Endothelial cell (in vitro differentiated cells): ENCODE data around the gene ADAMTSL1. TPM values are rescaled to one million over a fixed set of nuclear protein-coding genes. Genes with fewer than 3 reads are reported as not detected.

Experiments used
- DNase-seq: peaks from one replicate; pipeline ENCODE4 v3.0.0; 2021; ENCODE audit warnings: low spot score
- H3K27ac Mint-ChIP-seq: one replicate; pipeline ENCODE4 v1.8.0; 2021; ENCODE audit warnings: mixed read lengths, inconsistent platforms; ENCODE audit not compliant: unreplicated experiment
- H3K27me3 Mint-ChIP-seq: one replicate; pipeline ENCODE4 v1.8.0; 2021; ENCODE audit warnings: mild to moderate bottlenecking, moderate library complexity, mixed read lengths, inconsistent platforms; ENCODE audit not compliant: unreplicated experiment
- H3K36me3 Mint-ChIP-seq: one replicate; pipeline ENCODE4 v1.8.0; 2021; ENCODE audit warnings: mild to moderate bottlenecking, low read depth, mixed read lengths, inconsistent platforms; ENCODE audit not compliant: unreplicated experiment
- H3K4me1 Mint-ChIP-seq: one replicate; pipeline ENCODE4 v1.8.0; 2021; ENCODE audit warnings: mild to moderate bottlenecking, mixed read lengths, inconsistent platforms; ENCODE audit not compliant: unreplicated experiment
- H3K4me3 Mint-ChIP-seq: one replicate; pipeline ENCODE4 v1.8.0; 2021; ENCODE audit warnings: mild to moderate bottlenecking, mixed read lengths, inconsistent platforms; ENCODE audit not compliant: unreplicated experiment
- H3K9me3 Mint-ChIP-seq: one replicate; pipeline ENCODE4 v1.8.0; 2021; ENCODE audit warnings: mixed read lengths, inconsistent platforms; ENCODE audit not compliant: unreplicated experiment
- total RNA-seq: library from RNA; stranded (reverse); fragmentation: NEBNext Ultra II Directional; extraction: Animal tissue kit (Norgen Biotek cat#: 25700); gene quantifications from one replicate; pipeline ENCODE4 v1.2.1, GENCODE V29; 2021; ENCODE audit not compliant: unreplicated experiment
- TF ChIP-seq, protein P1 (sequence below): fragments of 200-600 bp; sonication (generic); IDR thresholded peaks from one replicate; pipeline ENCODE4 v1.5.0; 2021; ENCODE audit warnings: antibody characterized with exemption; ENCODE audit not compliant: unreplicated experiment

Gene ADAMTSL1
- total RNA-seq, 1 donor from 2014 or later, result 18.2 TPM

DNA sequence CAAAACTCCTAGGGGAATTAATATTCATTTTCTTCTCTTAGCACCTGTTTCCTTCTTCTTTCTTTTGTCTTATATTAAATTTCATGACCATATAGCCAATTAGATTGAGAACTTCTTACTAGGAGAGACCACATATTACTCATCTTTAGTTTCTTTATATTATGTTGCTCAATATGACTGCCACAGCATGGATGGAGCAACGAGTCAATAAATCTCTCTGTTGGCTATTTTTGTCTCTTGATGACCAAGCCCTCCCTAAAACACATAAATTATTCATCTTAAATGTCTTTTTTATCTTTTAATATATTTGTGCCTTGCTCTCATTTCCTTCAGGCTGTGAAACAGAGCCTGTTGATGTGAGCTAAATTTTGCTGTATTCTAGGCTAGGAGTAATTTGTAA lies 123.0 kb downstream of the ADAMTSL1 start:
- H3K4me3 Mint-ChIP-seq, result no peak overlapping the region
- no peak for DNase-seq
- TF ChIP-seq, protein P1, sequence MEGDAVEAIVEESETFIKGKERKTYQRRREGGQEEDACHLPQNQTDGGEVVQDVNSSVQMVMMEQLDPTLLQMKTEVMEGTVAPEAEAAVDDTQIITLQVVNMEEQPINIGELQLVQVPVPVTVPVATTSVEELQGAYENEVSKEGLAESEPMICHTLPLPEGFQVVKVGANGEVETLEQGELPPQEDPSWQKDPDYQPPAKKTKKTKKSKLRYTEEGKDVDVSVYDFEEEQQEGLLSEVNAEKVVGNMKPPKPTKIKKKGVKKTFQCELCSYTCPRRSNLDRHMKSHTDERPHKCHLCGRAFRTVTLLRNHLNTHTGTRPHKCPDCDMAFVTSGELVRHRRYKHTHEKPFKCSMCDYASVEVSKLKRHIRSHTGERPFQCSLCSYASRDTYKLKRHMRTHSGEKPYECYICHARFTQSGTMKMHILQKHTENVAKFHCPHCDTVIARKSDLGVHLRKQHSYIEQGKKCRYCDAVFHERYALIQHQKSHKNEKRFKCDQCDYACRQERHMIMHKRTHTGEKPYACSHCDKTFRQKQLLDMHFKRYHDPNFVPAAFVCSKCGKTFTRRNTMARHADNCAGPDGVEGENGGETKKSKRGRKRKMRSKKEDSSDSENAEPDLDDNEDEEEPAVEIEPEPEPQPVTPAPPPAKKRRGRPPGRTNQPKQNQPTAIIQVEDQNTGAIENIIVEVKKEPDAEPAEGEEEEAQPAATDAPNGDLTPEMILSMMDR, result no peak
- peaks cover 6% of the 10 kb centered on the region for H3K4me1 Mint-ChIP-seq
- H3K9me3 Mint-ChIP-seq, result no peaks in the 10 kb centered on the region
- H3K36me3 Mint-ChIP-seq, result no peaks in the 10 kb centered on the region
- no peaks in the 10 kb centered on the region for H3K27me3 Mint-ChIP-seq
- no peak overlapping the region for H3K27ac Mint-ChIP-seq

- Mint-ChIP-seq H3K36me3 (peaks cover 3% of the 10 kb centered on the region), H3K27ac (no peak overlapping the region), H3K9me3 (no peaks in the 10 kb centered on the region), H3K4me3 (no peak overlapping the region), H3K4me1 (peaks cover 6% of the 10 kb centered on the region), H3K27me3 (no peaks in the 10 kb centered on the region)
- no peak for DNase-seq
- TF ChIP-seq, protein P1, result no peak
Measured at GRCh38 chr9:18598969-18599368, 125.0 kb downstream of the ADAMTSL1 start.

DNA sequence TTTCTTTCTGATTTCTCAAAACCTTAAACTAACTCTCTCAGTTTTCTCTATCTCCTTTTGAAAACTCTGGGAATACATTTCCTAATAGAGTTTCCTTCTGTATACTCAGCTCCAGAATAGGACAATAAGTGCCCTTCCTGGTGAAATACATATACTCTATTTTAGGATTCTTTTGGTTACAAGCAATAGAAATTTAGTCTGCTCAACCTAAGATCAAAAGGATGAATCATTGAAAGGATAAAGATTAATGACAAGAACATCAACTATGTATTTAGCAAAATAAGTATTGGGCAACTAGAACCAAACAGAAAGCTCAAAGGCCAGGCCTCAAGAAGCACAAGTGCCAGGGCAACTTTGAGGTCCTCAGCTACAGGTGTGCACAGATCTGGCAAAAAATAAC lies 127.1 kb downstream of the ADAMTSL1 start:
- Mint-ChIP-seq H3K27me3 (no peaks in the 10 kb centered on the region), H3K36me3 (peaks cover 3% of the 10 kb centered on the region), H3K4me1 (peaks cover 18% of the 10 kb centered on the region), H3K9me3 (no peaks in the 10 kb centered on the region), H3K27ac (no peak overlapping the region), H3K4me3 (no peak overlapping the region)
- TF ChIP-seq, protein P1, result no peak
- no peak for DNase-seq

- H3K4me3 Mint-ChIP-seq, result no peak overlapping the region
Measured at GRCh38 chr9:18601956-18602355, 128.0 kb downstream of the ADAMTSL1 start.

More at GRCh38 chr9:18601956-18602355, 128.0 kb downstream of the ADAMTSL1 start:
- Mint-ChIP-seq H3K36me3 (peaks cover 3% of the 10 kb centered on the region), H3K27ac (no peak overlapping the region), H3K9me3 (no peaks in the 10 kb centered on the region), H3K27me3 (no peaks in the 10 kb centered on the region), H3K4me1 (peaks cover 27% of the 10 kb centered on the region)
- TF ChIP-seq, protein P1, result no peak
- DNase-seq, result no peak
